Limb (tissue), 2 donors: ENCODE data around the gene ZNF605.
"Not testable (repeated sequence)": the region's sequence is repeated elsewhere in the genome, so short reads cannot be mapped to it uniquely, and the experiment has no call there.

Source experiments
- DNase-seq, 2 donors: peaks; one replicate each; pipeline ENCODE4 v3.0.0-alpha.2; 2016; ENCODE audit errors: extremely low spot score in 2 of 2

The ZNF605 gene

DNA sequence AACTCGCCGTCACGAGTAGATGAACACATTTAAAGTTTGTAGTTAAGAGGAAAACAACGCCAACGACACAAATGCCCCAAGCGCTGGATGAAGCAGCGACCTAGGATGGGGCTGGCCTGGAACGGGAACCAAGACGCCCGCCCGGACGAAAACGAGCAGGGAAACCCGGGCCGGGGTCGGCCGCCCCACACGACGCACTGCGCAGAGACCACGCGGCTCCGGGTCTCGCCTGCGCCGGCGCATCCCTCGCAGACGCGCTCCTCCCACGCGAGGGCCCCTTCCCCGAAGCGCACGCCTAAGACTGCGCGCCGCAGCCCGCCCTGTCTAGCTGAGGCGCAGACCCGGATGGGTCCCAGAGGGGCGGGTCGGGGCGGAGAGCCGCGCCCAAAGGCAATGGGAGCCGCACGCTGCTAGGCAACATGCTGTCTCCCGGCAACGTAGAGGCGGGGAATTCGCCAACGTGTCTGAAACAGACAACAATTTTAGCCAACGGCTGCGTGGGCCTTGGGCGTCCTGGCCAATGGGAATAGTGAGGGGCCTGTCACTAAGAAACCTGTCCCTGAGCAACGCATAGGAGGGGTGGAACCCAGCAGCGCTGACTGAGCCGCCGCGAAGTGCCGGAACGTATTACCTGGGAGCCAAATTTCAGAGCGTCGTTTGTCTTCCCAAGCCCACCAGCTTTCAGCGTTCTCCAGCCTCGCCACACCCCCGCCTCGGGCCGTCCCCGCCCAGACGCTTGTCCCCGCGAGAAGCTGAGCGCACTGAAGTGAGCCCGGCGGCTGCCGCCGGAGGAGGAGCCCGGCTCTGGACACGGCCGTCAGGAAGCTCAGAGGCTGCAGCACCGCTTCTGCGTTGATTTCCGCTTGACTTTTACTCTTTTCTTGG lies 47.7 kb downstream of the ZNF605 start:
- DNase-seq: peak; percentile 96

DNA sequence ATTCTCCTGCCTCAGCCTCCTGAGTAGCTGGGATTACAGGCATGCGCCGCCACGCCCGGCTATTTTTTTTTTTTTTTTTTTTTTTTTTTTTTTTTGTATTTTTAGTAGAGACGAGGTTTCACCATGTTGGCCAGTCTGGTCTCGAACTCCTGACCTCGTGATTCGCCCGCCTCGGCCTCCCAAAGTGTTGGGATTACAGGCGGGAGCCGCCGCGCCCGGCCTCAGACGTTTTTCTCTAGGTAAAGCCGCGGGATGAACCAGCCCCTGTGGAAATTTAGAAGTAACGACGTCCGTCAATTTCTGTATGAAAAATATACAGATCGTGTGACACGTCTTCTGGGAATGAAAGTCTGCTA lies 48.3 kb downstream of the ZNF605 start:
- not testable (repeated sequence) for DNase-seq

DNA sequence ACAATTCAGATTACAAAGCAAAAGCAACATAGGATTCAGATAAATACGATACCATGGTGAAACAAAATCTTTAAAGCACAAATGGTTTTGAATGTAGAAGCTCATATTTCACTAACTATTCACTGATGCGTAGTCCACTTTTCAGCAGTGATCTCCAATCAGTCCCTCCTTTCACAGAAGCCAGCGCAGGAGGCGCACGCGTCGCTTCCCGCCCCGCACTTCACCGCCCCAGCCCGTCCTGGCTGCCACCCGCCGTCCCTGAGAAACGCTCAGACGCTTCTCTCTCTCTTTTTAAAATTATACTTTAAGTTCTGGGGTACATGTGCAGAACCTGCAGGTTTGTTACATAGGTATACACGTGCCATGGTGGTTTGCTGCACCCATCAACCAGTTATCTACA lies 48.9 kb downstream of the ZNF605 start:
- no peak for DNase-seq

DNA sequence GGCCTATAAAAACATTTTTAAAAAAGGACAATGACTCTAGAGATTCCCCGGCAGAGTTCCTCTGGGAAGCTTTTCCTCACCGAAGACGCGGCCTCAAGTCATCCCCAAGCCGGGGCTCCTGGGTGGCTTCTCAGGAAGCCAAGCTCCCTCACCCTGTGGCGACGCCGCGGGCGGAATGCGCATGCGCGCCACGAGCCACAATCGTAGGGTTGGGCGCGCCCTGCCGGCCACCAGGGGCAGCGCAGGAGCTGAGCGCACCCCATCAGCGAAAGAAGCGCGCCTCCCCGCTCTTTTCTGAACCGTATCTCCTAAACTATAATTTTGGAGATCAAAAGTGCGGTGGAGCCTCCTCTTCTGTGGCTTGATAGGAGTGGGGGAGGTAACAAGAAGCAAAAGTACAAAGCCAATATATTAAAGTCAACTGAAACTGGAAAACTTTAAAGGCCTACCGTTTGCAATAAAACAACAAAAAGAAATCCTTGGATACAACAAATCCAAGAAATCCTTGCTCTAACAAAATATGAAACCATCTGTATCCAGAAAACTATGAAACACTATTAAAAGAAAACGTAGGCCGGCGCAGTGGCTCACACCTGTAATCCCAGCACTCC lies 51.3 kb downstream of the ZNF605 start:
- peak; percentile 61 to 80 for DNase-seq

DNA sequence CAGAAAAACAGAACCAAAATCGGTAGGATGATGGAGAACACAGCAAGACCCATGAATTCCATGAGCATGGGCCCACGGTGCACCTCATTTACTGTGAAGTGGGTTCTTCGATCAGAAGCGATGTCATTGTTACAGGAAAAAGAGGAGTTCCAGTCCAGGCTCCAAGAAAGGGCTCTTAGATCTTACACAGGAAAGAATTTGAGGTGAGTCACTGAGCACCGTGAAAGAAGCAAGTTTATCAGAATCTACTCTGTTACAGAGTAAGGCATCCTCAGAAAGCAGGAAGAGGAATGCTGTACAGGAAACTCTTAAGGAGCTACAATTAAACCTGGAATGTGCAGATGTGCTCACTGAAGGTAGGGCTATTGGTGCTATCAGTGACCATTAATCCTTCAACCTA lies 57.1 kb downstream of the ZNF605 start:
- no peak for DNase-seq

DNA sequence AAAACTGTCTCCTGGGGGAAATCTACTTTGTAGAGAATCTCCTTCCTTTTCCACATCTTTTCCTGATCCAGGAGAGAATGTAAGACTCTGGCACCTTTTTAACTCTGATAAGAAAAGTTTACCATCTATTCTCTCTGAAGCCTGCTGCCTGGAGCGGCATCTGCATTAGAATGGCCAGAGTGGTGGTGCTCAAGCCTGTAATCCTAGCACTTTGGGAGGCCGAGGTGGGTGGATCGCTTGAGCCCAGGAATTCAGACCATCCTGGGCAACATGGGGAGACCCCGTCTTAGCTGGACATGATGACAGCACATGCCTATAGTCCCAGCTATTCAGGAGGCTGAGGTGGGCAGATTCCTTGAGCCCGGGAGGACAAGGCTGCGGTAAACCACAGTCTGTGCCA lies 67.3 kb downstream of the ZNF605 start:
- no peak for DNase-seq

DNA sequence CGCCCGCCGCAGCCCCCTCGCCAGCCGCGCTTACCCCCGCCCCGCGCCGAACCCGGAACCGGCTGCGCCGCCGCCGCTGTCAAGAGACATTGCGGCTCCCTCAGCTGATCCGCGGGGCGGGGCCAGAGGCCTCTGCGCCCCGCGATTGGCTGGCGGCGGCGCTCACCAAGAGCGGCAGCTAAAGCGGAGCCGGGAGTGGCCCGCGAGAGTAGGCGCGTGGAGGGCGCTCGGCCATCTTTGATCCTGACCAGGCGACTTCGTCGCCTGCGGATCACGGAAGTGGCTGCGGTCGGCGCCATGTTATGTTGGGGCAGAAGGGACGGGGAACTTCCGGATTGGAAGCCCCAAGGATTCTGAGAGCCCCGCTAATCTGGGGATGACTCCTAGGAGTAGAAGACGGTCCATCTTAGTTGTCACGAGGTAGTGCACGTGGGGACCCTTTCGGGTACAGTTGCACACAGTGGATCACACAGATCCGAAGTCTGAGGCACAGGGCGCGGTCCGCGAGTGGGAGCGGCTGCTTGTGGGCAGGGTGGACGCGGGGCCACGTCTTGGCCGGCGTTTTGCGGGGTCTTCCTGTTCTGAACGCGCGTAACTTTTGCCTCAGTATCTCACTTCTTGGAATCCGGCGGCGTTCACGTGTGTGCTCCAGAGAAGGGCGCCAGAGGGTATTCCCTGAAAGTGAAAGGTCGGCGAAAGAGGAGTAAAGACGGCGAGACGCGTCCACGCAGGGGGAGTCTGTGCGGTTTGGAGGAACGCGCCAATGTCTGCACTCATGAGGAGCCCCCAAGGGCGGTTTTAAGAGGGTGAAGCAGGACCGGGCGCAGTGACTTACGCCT lies 68.4 kb downstream of the ZNF605 start, which contains the start of gene CHFR:
TSS of gene CHFR (minus strand) at position 93 of the 839 bp plus-strand sequence. CDS start 277 bp downstream, outside the sequence.
- peak; percentile 94 to 98 for DNase-seq

DNA sequence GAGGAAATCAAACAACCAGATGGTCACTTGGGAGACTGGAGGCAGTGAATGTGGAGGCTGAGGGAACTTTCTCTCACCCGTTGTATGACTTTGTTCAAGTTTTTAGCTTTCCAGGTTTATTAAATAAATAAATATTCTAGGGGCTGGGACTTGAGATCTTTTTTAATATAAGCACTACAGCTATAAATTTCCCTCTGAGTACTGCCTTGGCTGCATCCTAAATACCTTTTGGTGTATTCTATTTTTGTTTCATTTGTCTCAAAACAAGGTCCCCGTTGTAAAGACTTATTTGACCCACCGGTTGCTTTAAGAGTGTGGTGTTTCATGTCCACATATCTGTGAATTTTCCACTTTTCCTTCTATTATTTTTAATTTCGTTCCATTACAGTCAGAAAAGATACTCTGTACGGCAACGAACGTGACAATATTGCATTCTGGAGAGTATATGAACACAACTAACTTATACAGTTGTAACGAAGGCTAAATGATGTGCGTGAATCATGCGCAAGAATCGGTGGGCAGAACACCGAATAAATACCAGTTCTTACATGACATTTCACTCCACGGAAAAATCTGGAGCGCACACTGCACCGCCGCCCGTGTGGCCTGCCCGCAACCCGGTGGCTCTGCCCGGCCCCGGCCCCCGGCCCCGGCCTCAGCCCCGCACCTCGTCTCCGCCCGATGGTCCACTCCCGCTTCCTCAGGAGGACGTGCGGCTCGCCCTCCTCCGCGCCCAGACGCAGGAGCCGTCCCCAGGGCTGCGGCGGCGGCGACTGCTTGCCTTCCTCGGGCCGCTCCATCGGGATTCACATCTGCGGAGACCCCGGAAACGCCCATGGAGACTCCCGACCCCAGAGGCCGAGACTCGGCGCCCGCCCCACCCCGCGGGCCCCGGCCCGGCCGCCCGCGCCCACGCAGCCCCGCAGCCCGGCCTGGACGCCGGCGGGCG lies 69.3 kb downstream of the ZNF605 start:
- DNase-seq: no peak

DNA sequence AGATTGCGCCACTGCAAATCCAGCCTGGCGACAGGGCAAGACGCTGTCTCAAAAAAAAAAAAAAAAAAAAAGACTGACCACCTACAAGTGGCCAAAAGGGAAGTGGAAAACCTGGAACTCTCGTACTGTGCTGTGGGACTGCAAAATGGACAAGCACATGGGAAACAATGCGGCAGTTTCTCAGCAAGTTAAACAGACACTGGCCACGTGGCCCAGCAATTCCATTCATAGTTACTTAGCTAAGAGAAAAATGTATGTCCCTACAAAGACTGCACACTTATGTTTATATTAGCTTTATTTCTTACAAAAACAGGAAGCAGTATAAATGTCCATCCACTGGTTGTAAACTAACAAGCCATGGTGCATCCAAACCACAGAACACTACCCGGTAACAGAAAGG lies 74.3 kb downstream of the ZNF605 start:
- no peak for DNase-seq

DNA sequence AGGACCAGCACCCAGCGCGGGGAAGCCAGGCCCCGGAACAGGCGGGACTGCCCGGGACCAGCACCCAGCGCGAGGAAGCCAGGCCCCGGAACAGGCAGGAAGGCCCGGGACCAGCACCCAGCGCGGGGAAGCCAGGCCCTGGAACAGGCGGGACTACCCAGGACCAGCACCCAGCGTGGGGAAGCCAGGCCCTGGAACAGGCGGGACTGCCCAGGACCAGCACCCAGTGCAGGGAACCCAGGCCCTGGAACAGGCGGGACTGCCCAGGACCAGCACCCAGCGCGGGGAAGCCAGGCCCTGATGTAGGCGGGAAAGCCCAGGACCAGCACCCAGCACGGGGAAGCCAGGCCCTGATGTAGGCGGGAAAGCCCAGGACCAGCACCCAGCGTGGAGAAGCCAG lies 81.5 kb downstream of the ZNF605 start:
- not testable (repeated sequence) for DNase-seq

DNA sequence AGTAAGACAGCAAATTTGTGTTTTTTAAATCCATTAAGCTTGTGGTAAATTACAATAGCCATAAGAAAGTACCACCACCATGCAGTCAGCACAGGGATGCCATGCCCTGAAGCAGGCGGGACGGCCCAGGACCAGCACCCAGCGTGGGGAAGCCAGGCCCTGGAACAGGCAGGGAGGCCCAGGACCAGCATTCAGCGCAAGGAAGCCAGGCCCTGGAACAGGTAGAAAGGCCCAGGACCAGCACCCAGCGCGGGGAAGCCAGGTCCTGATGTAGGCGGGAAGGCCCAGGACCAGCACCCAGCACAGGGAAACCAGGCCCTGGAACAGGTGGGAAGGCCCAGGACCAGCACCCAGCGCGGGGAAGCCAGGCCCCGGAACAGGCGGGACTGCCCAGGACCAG lies 81.9 kb downstream of the ZNF605 start:
- DNase-seq: no peak

DNA sequence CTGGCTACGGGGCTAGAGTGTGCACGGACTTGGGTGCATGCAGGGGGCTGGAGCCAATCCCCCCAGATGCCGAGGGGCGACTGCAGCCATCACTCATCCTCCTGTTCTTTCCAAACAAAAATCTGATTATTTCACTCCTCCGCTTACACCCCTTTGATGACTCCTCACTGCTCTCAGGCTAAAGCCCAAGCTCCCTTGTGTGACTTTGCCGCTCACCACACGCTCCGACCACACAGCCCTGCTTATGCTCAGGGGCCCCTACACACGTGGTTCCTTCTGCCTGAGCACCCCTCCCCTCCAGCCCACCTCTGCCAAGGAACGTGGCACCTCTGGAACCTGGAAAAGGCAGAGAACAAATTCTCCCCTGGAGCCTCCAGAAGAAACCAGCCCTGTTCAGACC lies 82.4 kb downstream of the ZNF605 start:
- DNase-seq: no peak

DNA sequence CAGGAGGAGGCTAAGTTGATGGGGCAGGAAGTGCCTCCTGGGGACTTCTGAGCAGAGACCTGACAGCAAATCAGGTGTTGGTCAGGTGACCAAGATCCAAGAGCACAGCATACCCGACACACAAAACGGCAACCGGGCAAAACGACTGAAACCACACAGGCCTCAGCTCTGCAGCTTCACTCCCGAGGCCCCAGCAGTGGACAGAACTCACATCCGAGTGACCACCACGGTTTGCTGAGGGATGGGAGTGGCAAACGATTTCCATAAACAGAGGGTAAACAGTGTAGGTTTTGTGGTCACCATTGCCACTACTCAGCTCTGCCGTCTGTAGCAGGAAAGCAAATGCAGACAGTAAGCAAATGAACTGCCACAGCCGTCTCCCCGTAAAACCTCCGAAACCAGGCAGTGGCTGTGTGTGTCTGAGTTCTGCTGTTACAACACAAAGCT lies 83.1 kb downstream of the ZNF605 start:
- DNase-seq: no peak

DNA sequence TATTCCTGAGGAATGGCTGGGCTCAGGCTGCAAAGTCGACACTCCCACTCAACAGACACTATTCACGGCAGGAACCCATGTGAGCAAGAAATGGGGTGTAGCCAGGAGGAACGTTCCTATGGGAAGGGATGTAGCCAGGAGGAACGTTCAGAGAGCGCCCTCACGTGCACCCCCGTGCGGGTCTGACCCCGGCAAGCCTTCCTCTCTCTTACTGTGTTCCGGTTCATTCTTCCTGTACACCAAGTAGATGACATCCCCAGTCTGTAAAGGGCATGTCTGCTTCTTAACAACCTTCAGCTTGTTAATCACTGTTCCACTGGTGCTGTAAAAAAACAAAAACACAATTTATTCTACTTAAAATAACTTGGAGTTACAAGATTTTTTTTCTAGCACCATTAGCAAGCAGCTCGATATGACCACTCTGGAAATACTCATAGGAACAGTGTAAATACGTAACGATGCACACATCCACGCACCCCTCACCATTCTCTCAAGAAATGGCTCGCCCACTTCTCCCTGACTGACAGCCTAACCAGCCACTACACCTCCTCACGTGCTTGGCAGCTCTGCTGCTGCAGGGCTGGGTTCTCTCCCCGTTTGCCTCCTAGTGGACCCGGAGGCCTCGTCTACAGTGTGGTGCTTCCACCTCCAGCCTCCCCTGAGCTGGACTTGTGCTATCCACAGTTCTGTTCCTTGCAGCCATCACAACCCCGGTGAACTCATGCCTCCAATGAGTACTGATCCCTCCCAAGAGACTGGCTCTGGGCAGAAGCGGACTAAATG lies 83.8 kb downstream of the ZNF605 start:
- DNase-seq: no peak

DNA sequence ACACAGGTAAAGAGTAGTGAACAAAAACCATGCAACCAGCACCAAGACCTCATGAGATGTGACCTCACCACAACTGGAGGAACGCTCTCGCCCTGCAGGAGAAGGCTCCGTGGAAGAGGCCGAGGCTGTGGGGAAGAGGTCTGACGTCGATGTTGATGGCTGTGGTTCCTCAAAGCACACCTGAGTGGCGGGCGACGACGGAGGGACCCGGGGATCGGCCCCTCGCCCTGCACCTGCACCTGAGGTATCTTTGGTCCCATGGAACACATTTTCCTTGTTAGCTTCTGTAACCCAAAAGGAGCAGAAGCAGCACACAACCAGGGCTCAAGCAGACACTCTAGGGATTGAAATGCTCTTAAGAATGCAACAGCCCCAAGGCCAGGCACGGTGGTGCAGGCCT lies 86.6 kb downstream of the ZNF605 start:
- no peak for DNase-seq
